ENCODE data around the gene TAF1A.
"Not testable (repeated sequence)": the region's sequence is repeated elsewhere in the genome, so short reads cannot be mapped to it uniquely, and the experiment has no call there.

TAF1A gene

GRCh38 chr1:222617367-222617951 lies 27.7 kb upstream of the TAF1A start:
- H3K36me3 Mint-ChIP-seq: peaks cover 12% of the 10 kb centered on the region
- H3K4me1 Mint-ChIP-seq: peaks cover 33% of the 10 kb centered on the region
- H3K9me3 Mint-ChIP-seq: no peaks in the 10 kb centered on the region
- H3K27me3 Mint-ChIP-seq: peaks cover 23% of the 10 kb centered on the region
- CTCF ChIA-PET: no interaction called here
- peak overlapping the region; percentile 83 for H3K4me3 Mint-ChIP-seq
- DNase-seq: peak; percentile 95
- H3K27ac Mint-ChIP-seq: peak overlapping the region; percentile 89

- CTCF ChIA-PET: interaction anchor here (0.7 kb wide), 1 partner anchor 18 kb away, joined by 3 read pairs; no protein-coding TSS in a partner anchor
- peak overlapping the region; percentile 83 for H3K4me3 Mint-ChIP-seq
- no peaks in the 10 kb centered on the region for H3K9me3 Mint-ChIP-seq
- no peak for DNase-seq
- peaks cover 33% of the 10 kb centered on the region for H3K4me1 Mint-ChIP-seq
- H3K27me3 Mint-ChIP-seq: peaks cover 32% of the 10 kb centered on the region
- peaks cover 7% of the 10 kb centered on the region for H3K36me3 Mint-ChIP-seq
- H3K27ac Mint-ChIP-seq: no peak overlapping the region
Observed at GRCh38 chr1:222616525-222616924, 26.8 kb upstream of the TAF1A start.

- Mint-ChIP-seq H3K36me3 (no peaks in the 10 kb centered on the region), H3K27me3 (peaks cover 36% of the 10 kb centered on the region), H3K27ac (no peak overlapping the region), H3K4me3 (no peak overlapping the region), H3K9me3 (no peaks in the 10 kb centered on the region), H3K4me1 (peaks cover 9% of the 10 kb centered on the region)
- no peak for DNase-seq
- CTCF ChIA-PET: interaction anchor here (1.4 kb wide), 1 partner anchor 21 kb away, joined by 5 read pairs; no protein-coding TSS in a partner anchor
Observed at GRCh38 chr1:222613627-222614026, 23.9 kb upstream of the TAF1A start.

- H3K27ac Mint-ChIP-seq: no peak overlapping the region
- no peaks in the 10 kb centered on the region for H3K36me3 Mint-ChIP-seq
- CTCF ChIA-PET: no interaction called here
- H3K4me3 Mint-ChIP-seq: no peak overlapping the region
- H3K9me3 Mint-ChIP-seq: no peaks in the 10 kb centered on the region
- H3K27me3 Mint-ChIP-seq: peaks cover 41% of the 10 kb centered on the region
- DNase-seq: no peak
- H3K4me1 Mint-ChIP-seq: no peaks in the 10 kb centered on the region
Observed at GRCh38 chr1:222610728-222611127, 21.0 kb upstream of the TAF1A start.

GRCh38 chr1:222609111-222609510 lies 19.4 kb upstream of the TAF1A start:
- CTCF ChIA-PET, H3K4me1 Mint-ChIP-seq, DNase-seq, H3K4me3 Mint-ChIP-seq, H3K27ac Mint-ChIP-seq, H3K36me3 Mint-ChIP-seq, H3K9me3 Mint-ChIP-seq: not testable (repeated sequence)
- H3K27me3 Mint-ChIP-seq: peaks cover 37% of the 10 kb centered on the region

GRCh38 chr1:222606757-222607156 lies 17.0 kb upstream of the TAF1A start:
- CTCF ChIA-PET: interaction anchor here (0.5 kb wide), 1 partner anchor 78 kb away, joined by 3 read pairs; no protein-coding TSS in a partner anchor
- H3K9me3 Mint-ChIP-seq: no peaks in the 10 kb centered on the region
- H3K27me3 Mint-ChIP-seq: peaks cover 25% of the 10 kb centered on the region
- DNase-seq: no peak
- H3K4me3 Mint-ChIP-seq: no peak overlapping the region
- no peak overlapping the region for H3K27ac Mint-ChIP-seq
- no peaks in the 10 kb centered on the region for H3K36me3 Mint-ChIP-seq
- H3K4me1 Mint-ChIP-seq: no peaks in the 10 kb centered on the region

GRCh38 chr1:222601257-222601656 lies 11.5 kb upstream of the TAF1A start:
- Mint-ChIP-seq H3K9me3 (no peaks in the 10 kb centered on the region), H3K27me3 (no peaks in the 10 kb centered on the region), H3K4me3 (no peak overlapping the region), H3K27ac (no peak overlapping the region), H3K4me1 (no peaks in the 10 kb centered on the region), H3K36me3 (no peaks in the 10 kb centered on the region)
- DNase-seq: no peak
- CTCF ChIA-PET: no interaction called here

- no peaks in the 10 kb centered on the region for H3K27me3 Mint-ChIP-seq
- no peaks in the 10 kb centered on the region for H3K36me3 Mint-ChIP-seq
- CTCF ChIA-PET: no interaction called here
- no peak for DNase-seq
- no peaks in the 10 kb centered on the region for H3K4me1 Mint-ChIP-seq
- H3K4me3 Mint-ChIP-seq: no peak overlapping the region
- no peaks in the 10 kb centered on the region for H3K9me3 Mint-ChIP-seq
- H3K27ac Mint-ChIP-seq: no peak overlapping the region
Observed at GRCh38 chr1:222600281-222600680, 10.5 kb upstream of the TAF1A start.

GRCh38 chr1:222596696-222597095 lies 7.0 kb upstream of the TAF1A start:
- no peaks in the 10 kb centered on the region for H3K27me3 Mint-ChIP-seq
- no peak overlapping the region for H3K4me3 Mint-ChIP-seq
- H3K4me1 Mint-ChIP-seq: no peaks in the 10 kb centered on the region
- no peaks in the 10 kb centered on the region for H3K9me3 Mint-ChIP-seq
- no peaks in the 10 kb centered on the region for H3K36me3 Mint-ChIP-seq
- no peak for DNase-seq
- CTCF ChIA-PET: no interaction called here
- no peak overlapping the region for H3K27ac Mint-ChIP-seq

GRCh38 chr1:222594789-222595188 lies 5.1 kb upstream of the TAF1A start:
- CTCF ChIA-PET: no interaction called here
- no peak for DNase-seq
- no peak overlapping the region for H3K27ac Mint-ChIP-seq
- H3K27me3 Mint-ChIP-seq: no peaks in the 10 kb centered on the region
- H3K4me3 Mint-ChIP-seq: no peak overlapping the region
- peaks cover 2% of the 10 kb centered on the region for H3K9me3 Mint-ChIP-seq
- H3K36me3 Mint-ChIP-seq: no peaks in the 10 kb centered on the region
- peaks cover 11% of the 10 kb centered on the region for H3K4me1 Mint-ChIP-seq

GRCh38 chr1:222592171-222592570 lies 2.4 kb upstream of the TAF1A start:
- Mint-ChIP-seq H3K4me3 (no peak overlapping the region), H3K27ac (no peak overlapping the region), H3K9me3 (peaks cover 2% of the 10 kb centered on the region), H3K27me3 (no peaks in the 10 kb centered on the region), H3K4me1 (peaks cover 36% of the 10 kb centered on the region), H3K36me3 (peaks cover 10% of the 10 kb centered on the region)
- DNase-seq: no peak
- CTCF ChIA-PET: no interaction called here

- DNase-seq: no peak
- Mint-ChIP-seq H3K4me1 (peaks cover 49% of the 10 kb centered on the region), H3K27ac (no peak overlapping the region), H3K9me3 (peaks cover 2% of the 10 kb centered on the region), H3K36me3 (peaks cover 27% of the 10 kb centered on the region), H3K4me3 (no peak overlapping the region), H3K27me3 (no peaks in the 10 kb centered on the region)
- CTCF ChIA-PET: interaction anchor here (1.6 kb wide), 1 partner anchor 123 kb away, joined by 3 read pairs; no protein-coding TSS in a partner anchor
Observed at GRCh38 chr1:222588135-222588534, 1.6 kb downstream of the TAF1A start.

GRCh38 chr1:222586842-222587241 lies 2.9 kb downstream of the TAF1A start:
- Mint-ChIP-seq H3K4me3 (no peak overlapping the region), H3K27me3 (no peaks in the 10 kb centered on the region), H3K36me3 (peaks cover 36% of the 10 kb centered on the region), H3K9me3 (peaks cover 2% of the 10 kb centered on the region), H3K27ac (no peak overlapping the region), H3K4me1 (peaks cover 49% of the 10 kb centered on the region)
- CTCF ChIA-PET: no interaction called here
- DNase-seq: no peak

- Mint-ChIP-seq H3K4me1 (peaks cover 20% of the 10 kb centered on the region), H3K36me3 (peaks cover 46% of the 10 kb centered on the region), H3K4me3 (no peak overlapping the region), H3K27ac (no peak overlapping the region), H3K9me3 (no peaks in the 10 kb centered on the region), H3K27me3 (no peaks in the 10 kb centered on the region)
- no peak for DNase-seq
- CTCF ChIA-PET: no interaction called here
Observed at GRCh38 chr1:222583079-222583478, 6.7 kb downstream of the TAF1A start.

- Mint-ChIP-seq H3K27me3 (no peaks in the 10 kb centered on the region), H3K9me3 (no peaks in the 10 kb centered on the region), H3K4me3 (no peak overlapping the region), H3K36me3 (peaks cover 39% of the 10 kb centered on the region), H3K4me1 (peaks cover 14% of the 10 kb centered on the region), H3K27ac (no peak overlapping the region)
- CTCF ChIA-PET: no interaction called here
- no peak for DNase-seq
Observed at GRCh38 chr1:222582099-222582774, 7.5 kb downstream of the TAF1A start.
